Activated CD8-positive, alpha-beta memory T cell treated with anti-CD3 and anti-CD28 coated beads for 36 hours (primary cell): Measurements from ENCODE around the gene MELTF. TPM values are rescaled to one million over a fixed set of nuclear protein-coding genes. Genes with fewer than 3 reads are reported as not detected.

ENCODE experiments used
- CTCF ChIA-PET: fragments of 350-600 bp; sonication (Branson Sonifier 250); formaldehyde crosslinking; loops from one replicate; lab custom pipeline; 2021; ENCODE audit warnings: antibody characterized with exemption; lab: Charles Lee
- POLR2A ChIA-PET: fragments of 350-600 bp; sonication (Branson Sonifier 250); formaldehyde crosslinking; loops from one replicate; lab custom pipeline; 2021; ENCODE audit warnings: antibody characterized with exemption; lab: Charles Lee
- total RNA-seq, 2 experiments: library from RNA; stranded (reverse); gene quantifications; one replicate each; pipeline ENCODE4 v1.2.3, GENCODE V29; 2021

Gene MELTF
- total RNA-seq, 2 experiments from 2014 or later: 3.0 to 3.1 TPM

DNA sequence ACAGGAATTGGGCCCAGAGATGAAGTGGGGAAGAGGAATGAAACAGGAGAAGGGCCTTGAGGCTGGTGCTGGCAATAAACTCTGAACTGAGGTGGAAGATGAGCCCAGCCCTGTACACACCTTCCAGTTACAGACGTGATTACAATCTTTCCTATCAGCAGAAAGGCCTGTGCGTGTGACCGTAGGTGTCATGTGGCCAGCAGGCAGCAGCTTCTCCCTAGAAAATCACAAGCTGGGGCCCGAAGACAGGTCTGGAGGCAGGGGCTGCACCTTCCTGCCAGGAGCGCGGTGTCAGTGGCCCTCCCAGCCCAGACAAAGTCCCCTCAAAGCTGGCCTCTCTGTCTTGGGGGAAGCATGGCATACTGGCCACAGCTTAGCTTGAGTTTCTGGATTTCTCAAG is 44.3 kb downstream of the MELTF start:
- ChIA-PET CTCF (no interaction called here), POLR2A (interaction anchor here (0.5 kb wide), 1 partner anchor 569 kb away, joined by 3 read pairs; no protein-coding TSS in a partner anchor)

DNA sequence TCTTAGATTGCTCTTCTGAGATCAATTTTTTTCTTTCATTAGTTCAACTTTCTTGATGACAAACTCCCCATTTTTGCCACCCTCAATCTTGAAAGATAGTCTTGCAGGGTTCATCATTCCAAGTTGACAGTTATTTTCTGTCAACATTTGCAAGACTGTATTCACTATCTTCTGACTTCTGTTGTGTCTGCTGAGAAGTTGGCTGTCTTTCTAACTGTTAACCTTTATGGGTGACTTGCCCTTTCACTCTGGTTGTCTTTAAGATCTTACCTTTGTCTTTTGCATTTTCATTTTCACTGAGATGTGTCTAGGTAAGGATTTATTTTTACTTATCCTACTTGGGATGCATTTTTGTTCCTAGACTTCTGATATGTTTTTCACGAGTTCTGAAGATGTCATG is 46.4 kb downstream of the MELTF start:
- ChIA-PET CTCF (no interaction called here), POLR2A (no interaction called here)

DNA sequence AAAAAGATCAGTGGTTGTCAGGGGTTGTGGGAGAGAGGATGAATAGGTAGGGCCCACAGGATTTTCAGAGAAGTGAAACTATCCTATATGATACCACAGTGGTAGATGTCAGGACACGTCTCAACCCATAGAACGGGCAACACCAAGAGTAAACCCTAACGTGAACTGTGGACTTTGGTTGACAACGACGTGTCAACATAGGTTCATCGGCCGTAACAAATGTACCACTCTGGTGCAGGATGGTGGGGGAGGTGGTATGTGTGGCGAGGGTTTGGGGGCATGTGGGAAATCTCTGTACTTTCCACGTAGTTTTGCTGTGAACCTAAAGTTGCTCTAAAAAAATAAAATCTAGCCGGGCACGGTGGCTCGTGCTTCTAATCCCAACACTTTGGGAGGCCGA is 48.0 kb downstream of the MELTF start:
- POLR2A ChIA-PET: no interaction called here
- CTCF ChIA-PET: no interaction called here

DNA sequence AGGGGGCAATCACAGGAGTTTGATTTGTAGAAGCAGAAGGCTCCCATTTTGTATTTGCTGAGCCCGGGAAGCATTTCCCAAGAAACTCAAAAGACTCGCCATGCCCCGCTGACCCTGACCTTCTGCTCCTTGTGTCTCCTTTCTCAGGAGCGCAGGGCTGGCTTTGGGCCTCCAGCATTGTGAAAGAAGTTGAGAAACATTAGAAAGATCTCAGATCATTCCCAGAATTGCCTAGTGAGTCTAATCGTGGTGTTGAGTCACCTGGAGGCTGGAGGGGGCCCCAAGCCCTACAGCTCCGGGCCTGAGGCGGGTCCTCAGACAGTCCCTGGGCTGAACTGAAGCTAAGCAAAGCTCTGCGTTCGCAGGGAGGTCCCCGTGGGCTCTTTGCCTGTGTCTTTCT is 50.1 kb downstream of the MELTF start:
- ChIA-PET CTCF (no interaction called here), POLR2A (no interaction called here)

DNA sequence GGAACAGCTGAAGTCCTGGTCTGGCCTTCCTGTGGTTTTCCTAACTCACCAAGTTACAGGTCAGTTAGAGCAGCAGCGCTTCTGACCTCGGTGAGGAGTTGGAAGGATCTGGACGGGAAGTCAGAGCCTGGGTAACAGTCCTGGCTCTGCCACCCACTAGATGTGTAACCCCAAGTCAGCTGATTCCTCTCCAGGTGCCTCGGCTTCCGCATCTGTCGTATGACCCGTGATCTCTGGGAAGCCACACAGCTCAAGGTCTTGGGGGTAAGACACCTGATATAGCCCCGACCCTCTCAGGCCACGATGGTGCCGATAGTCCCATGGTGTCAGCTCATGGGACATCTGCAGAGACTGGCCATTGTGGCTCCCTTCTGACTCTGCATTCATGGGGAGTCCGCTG is 52.7 kb downstream of the MELTF start:
- ChIA-PET CTCF (interaction anchor here (1.3 kb wide), 1 partner anchor 53 kb away, joined by 5 read pairs; no protein-coding TSS in a partner anchor), POLR2A (no interaction called here)

DNA sequence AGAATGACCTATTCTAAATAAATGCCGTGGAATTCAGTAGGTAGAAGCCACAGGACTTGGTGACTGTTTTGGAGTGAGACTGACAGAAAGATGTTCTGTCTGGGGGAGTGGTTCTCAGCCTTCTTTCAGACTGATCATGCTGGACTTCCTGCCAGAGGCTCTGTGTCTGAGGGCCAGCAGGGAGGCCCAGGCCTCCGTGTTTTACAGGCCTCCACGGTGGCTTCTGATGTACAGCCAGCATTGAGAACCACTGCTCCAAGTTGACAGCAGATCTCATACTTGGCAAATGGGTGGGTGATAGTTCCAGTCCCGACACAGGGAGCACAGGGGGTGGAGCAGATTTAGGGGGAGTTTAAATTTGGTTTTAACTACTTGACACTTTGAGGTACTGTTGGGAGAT is 54.3 kb downstream of the MELTF start:
- CTCF ChIA-PET: interaction anchor here (1.3 kb wide), 1 partner anchor 55 kb away, joined by 5 read pairs; no protein-coding TSS in a partner anchor
- POLR2A ChIA-PET: no interaction called here

DNA sequence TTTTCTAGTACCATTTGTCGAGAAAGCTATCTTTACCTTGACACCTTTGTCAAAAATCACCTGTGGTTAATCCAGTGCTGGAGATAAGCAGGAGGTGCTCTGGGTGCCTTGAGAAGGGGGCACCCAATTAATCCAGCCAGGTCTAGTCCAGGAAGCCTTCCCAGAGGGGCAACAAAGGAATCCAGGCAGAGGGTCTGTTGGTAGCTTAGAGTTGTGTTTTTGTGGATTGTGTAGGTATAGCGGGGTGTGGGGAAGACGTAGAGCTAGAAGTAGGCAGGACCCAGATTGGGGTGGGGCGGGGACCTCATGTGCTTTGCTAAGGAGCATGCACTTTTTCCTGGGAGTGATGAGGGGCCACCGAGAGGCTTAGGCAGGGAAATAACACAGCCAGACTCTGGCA is 55.0 kb downstream of the MELTF start:
- CTCF ChIA-PET: interaction anchor here (0.7 kb wide), 1 partner anchor 120 kb away, joined by 3 read pairs; no protein-coding TSS in a partner anchor
- POLR2A ChIA-PET: no interaction called here

DNA sequence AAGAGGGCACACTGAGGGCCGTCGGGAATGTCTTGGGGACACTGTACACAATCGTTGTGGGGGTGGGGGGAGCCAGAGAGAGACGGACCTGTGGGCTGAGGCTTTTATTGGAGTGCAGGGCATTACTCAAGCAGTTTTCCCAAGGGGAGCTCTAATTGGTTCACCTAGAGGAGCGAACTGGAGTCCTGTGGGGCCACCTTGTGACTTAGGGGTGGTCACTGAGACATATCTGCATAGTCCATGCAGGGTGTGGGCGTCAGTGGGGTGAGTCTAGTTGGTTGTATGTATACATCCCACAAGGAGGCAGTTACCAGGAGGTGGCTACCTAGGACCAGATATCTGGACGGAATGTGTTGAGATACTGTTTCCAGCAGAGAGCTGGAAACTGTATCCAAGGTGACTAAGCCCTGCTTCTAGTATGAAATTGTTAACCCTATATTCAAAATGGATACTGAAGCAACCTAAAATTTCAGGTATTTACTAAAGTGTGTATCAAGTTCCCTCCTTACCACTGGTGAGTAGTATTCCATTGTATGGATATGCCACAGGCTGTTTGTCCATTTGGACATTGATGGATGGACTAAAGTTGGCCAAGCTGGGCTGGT is 58.4 kb downstream of the MELTF start:
- ChIA-PET CTCF (interaction anchor here (1.2 to 2.3 kb wide), 2 partner anchors 59 to 133 kb away, joined by 5 to 7 read pairs; partner anchors contain the start of gene MELTF), POLR2A (no interaction called here)

DNA sequence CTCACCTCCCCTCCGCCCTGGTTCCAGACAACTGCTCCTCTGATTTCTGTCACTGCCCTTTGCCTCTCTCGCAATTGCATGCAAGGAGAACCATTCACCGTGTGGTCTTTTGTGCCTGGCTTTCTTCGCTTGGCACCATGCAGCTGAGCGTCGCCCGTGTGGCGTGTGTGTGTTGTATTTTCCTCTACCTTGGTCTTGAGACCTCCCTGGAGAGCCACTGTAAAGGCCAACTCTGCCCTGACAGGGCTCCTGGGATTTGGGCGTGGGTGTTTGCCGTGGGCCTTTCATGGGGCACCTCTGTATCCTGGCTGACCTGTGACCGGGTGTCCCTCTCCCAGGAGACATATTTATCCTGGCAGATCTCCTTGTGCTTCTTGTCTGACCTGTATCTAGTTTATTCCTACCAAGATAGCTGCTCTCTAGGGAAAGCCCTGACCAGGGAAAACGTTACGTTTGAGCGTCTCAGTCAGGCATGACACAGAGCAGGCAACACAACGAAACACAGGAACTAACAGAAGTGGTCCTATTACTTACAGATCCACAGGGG is 59.0 kb downstream of the MELTF start:
- POLR2A ChIA-PET: no interaction called here
- CTCF ChIA-PET: interaction anchor here (1.1 to 3.0 kb wide), 6 partner anchors 8 to 136 kb away, joined by 3 to 16 read pairs (median 5); partner anchors contain the start of genes MELTF and NCBP2

DNA sequence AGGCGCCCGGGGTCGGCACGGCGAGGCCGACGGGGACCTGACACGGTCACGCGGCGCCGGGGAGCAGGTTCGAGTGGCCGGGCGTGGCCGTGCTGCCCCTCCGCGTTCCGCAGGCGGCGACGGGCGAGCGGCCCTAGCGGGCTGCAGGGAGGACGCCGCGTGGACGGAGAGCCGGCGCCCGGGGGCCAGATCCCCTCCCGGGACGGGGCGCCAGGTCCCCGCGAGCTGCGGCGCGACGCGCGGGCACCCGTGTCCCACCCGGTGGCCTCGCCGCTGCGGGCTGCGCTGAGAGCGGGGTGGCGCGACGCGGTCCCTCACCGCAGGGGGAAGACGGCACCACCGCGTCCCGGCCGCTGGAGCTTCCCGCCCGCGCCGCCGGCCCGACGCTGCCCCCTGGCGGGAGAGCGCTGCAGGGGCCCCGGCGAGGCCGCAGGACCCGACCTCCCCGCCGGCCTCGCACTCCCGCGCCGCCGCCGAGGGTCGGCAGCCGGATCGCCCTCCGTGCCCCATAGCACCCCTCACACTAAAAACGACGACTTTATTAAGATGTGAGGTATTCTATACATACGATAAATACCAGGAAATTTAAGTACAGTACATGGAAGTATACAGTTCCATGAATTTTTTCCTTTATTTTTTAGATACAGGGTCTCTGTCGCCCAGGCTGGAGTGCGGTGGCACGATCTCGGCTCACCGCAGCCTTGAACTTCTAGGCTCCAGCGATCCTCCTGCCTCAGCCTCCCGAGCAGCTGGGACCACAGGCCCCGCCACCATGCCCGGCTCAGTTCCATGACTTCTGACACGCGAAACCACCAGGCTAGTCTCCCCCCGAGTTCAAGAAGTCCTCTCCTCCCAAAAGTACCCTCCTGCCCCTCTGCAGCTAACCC is 59.7 kb downstream of the MELTF start:
- CTCF ChIA-PET: interaction anchor here (0.6 to 3.0 kb wide), 12 partner anchors 8 to 542 kb away, joined by 3 to 16 read pairs (median 4); partner anchors contain the start of genes MELTF and NCBP2
- POLR2A ChIA-PET: interaction anchor here (1.4 to 2.1 kb wide), 2 partner anchors 28 to 229 kb away, joined by 6 to 19 read pairs; partner anchors contain the start of gene NCBP2

DNA sequence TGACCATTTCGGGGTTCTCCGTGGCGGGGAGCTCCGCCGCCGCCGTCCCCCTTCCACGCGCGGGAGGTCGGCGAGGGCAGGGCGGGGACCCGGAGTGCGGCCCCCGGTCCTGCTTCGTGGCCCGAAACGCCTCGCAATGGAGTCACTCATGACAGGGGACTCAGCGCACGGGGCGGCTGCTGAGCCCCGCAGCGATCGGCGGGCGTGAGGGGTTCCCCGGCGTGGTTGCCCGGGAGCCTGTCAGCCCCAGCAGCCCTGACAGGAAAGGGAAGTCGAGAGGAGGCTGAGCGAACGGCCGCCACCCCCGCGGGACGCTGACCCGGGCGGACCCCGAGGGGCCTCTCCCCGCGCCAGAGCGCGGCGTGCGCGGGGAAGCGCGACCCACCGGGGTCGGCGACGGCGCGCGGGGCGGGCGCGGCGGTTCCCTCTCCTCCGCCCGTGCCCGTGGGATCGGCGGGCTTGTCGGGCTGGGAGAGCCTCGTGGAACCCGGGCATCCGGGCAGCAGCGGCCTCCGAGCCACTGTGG is 60.4 kb downstream of the MELTF start:
- POLR2A ChIA-PET: interaction anchor here (1.4 to 2.1 kb wide), 2 partner anchors 27 to 229 kb away, joined by 6 to 19 read pairs; partner anchors contain the start of gene NCBP2
- CTCF ChIA-PET: interaction anchor here (0.6 to 3.0 kb wide), 11 partner anchors 8 to 360 kb away, joined by 3 to 16 read pairs (median 4); partner anchors contain the start of genes MELTF and NCBP2

DNA sequence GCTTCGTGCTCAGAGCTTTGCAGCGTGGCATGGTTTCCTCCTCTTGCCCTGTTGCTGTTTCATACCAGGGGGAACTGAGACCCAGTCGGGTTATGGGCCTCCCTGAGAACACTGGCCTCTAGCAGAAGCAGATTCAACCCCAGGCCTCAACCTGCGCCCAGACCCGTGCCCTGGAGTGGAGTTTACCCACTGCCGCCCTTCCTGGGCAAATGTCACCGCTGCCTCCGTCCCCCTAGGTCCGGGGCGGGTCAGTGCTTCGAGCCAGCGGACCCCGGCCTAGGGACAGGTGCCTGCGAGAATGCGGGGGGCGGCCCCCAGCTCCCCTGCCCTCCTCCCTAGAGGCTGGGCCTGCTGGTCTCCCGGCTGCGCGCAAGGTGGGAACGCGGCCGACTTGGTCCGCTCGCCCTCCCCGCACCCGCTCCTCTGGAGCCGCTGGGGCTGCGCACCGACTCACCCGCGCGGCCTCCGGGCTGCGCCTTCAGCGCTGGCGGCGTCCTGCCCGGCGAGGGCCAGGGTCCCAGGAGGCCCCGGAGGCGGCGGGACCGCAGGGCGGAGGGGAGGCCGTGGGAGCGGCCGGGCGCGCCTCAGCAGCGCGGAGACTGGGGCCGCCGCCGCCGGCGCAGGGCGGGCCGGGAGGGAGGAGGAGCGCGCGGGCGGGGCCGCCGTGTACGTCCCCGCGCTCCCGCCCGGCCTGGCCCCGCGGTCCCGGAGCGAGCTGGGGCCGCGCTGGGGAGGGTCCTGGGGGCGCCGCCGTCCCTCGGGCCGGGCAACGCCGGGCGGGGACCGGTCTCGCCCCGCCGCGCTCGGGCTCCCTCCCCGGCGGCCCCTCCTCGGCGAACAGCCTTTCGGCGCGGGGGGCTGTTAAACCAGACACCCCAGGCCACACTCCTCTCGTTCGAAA is 61.1 kb downstream of the MELTF start, which contains the start of gene PIGZ:
Gene PIGZ, minus strand, starts transcription at position 601 of the 901 bp plus-strand sequence. CDS start 16,802 bp downstream, outside the sequence.
- ChIA-PET CTCF (interaction anchor here (0.6 to 3.0 kb wide), 6 partner anchors 26 to 595 kb away, joined by 3 to 16 read pairs (median 5); partner anchors contain the start of genes MELTF and NCBP2), POLR2A (interaction anchor here (1.4 to 2.1 kb wide), 2 partner anchors 27 to 228 kb away, joined by 6 to 19 read pairs; partner anchors contain the start of gene NCBP2)

DNA sequence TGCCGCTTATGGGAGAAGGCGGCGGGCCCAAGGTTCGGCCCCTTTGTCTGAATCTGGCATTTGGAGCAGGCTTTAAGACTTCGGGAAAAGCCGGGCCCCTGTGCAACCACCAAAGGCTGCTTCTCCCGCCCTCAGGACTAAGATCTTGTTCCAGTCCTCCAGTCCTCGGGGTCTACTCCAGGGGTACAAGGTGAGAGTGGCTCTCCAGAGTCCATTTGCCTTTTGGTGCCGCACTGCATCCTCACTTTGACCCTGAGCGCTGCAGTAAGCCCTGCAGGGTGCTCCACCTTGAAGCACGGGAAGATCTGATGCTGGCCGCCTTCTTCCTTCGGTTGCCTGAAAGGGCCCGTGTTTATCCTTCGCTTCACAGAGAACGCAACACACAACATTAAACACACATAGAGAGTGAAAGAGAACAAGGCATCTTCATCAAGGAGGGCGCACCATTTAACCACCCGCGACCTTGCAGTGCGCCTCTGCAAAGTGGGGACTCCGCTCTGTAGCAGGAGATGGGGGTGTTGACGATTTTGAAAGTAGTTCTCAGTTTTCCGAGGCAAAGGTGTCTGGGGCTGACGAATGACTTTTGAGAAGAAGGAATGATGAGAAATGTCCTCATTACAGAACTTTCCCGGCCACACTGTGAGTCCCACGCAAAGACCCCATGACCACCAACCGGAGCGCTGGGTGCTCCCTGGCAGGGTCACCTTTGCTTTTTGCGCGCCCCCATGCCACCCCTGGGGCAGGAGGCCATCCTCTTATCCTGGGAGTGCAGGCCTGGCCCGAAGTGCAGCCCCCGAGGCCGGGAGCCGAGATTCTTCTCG is 62.0 kb downstream of the MELTF start:
- POLR2A ChIA-PET: no interaction called here

DNA sequence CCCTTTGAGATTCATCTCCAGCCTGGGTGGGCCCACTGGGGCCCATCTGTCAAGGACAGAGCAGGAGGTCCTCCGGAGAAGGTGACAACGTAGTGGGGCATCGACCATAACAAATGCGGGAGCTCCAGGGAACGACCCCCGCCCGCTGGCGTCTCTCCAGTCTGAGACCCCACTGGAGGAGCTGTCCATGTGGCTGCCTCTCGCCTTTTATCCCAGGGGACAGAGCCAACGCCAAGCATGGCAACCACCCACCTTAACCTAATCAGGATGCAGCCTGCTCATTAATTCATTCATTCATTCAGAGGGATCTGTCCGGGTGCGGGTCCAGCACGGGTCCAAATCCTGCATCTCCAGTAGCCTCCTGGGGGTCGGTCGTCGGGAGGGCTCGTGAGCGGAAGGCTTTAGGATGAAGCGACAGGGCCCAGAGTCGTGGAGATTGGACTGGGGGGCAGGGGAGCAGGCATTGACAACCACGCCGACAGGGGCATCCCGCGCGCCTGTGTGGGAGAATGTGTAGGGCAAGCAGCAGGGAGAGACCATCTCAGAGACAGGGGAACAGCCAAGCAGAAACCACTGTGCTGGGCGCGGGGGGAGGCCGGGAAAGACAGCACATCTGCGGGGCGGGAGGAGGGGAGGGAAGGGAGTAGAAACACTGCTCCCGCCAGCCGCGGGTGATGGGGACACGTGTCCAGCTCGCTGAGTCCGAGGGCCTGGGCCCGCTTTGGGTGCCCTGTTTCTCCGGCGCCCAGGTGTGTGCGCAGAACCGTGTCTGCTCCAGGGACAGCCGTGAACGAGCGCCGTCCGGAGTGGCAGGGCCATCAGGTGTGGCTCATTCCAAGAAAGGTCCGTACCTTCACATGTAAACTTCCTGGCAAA is 62.9 kb downstream of the MELTF start:
- CTCF ChIA-PET: no interaction called here
- POLR2A ChIA-PET: no interaction called here

More for the DNA sequence above, 62.0 kb downstream of the MELTF start:
- CTCF ChIA-PET: interaction anchor here (1.2 to 3.0 kb wide), 2 partner anchors 25 to 148 kb away, joined by 3 to 16 read pairs; partner anchors contain the start of gene NCBP2

DNA sequence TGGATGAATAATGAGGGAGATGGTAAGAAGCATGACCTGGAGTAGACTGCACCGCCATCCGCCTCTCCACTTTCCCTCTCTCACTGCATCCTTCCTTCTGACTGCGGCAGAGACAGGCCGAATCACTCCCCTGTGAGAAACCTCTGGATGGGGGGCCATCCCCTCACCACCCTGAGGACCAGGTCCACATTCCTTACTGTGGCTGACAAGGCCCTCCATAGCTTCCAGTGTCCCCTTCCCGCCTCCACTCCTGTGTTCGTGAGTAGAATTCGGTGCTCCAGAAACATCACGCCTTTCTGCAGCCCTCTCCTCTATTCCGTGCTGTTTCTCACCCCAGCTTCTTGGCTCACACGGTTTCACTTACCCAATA is 63.8 kb downstream of the MELTF start:
- POLR2A ChIA-PET: no interaction called here

DNA sequence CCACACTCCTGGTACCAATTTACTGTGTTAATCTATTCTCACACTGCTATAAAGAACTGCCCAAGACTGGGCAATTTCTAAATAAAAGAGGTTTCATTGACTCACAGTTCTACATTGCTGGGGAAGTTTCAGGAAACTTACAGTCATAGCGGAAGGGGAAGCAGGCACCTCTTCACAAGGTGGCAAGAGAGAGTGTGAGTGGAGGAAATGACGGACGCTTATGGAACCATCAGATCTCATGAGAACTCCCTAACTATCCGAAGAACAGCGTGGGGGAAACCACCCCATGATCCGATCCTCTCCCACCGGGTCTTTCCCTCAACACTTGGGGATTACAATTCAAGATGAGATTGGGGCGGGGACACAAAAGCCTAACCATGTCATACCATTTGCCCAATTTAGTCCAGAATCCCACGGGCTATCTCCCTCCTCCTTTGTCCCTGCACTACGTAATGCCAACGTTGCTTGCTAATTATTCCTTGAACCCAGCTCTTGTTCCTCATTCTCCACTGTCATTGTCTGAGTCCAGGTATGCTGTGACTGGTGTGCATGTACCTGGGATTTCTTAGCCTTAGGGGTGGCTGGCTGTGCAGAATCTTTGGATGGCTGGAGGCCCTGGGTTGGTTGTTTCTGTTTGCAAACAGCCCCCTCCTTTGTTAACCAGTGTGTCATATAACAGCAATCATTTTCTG is 64.4 kb downstream of the MELTF start:
- ChIA-PET CTCF (no interaction called here), POLR2A (no interaction called here)

More for the DNA sequence above, 63.8 kb downstream of the MELTF start:
- CTCF ChIA-PET: no interaction called here
